Activated CD8-positive, alpha-beta memory T cell treated with anti-CD3 and anti-CD28 coated beads for 48 hours (primary cell): ENCODE measurements around the gene SELENOV.

Experiments
- DNase-seq, 3 experiments: peaks; one replicate each; pipeline ENCODE4 v3.0.0-alpha.2; 2020; ENCODE audit warnings: low read depth in 2 of 3, low spot score in 2 of 3

SELENOV gene

GRCh38 chr19:39518458-39518857, 3.5 kb downstream of the SELENOV start:
- DNase-seq: no peak

GRCh38 chr19:39518975-39519374, 4.0 kb downstream of the SELENOV start:
- no peak for DNase-seq

- no peak for DNase-seq
These were observed 5.9 kb downstream of the SELENOV start for GRCh38 chr19:39520541-39521484.

- DNase-seq: no peak
These were observed 9.6 kb downstream of the SELENOV start for GRCh38 chr19:39524495-39524894.

DNA sequence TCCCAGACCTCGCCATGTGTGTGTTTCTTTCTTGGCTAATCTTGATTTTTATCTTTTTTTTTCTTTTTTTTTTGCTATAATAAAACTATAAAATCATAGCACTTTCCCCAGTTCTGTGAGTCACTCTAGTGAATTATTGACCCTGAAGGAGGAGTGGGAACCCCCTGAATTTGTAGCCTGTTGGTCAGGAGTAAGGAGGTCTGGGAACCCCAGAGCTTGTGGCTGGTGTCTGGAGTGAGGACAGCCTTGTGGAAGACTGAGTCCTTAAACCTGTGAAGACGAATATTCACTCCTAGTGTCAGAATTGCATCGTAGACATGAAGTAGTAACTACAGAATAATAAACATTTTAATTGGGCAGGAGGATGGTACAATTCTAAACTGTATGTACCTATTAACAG, 10.3 kb downstream of the SELENOV start:
- DNase-seq: no peak

- DNase-seq: no peak
These were observed 16.9 kb downstream of the SELENOV start for GRCh38 chr19:39531834-39532232.

- peak; percentile 89 to 92 (median 91) for DNase-seq
These were observed 17.5 kb downstream of the SELENOV start, which contains the start of gene EID2B for GRCh38 chr19:39532233-39533002. TSS of gene EID2B (minus strand) at chr19:39532852. CDS start at chr19:39532802, 50 bp downstream.

DNA sequence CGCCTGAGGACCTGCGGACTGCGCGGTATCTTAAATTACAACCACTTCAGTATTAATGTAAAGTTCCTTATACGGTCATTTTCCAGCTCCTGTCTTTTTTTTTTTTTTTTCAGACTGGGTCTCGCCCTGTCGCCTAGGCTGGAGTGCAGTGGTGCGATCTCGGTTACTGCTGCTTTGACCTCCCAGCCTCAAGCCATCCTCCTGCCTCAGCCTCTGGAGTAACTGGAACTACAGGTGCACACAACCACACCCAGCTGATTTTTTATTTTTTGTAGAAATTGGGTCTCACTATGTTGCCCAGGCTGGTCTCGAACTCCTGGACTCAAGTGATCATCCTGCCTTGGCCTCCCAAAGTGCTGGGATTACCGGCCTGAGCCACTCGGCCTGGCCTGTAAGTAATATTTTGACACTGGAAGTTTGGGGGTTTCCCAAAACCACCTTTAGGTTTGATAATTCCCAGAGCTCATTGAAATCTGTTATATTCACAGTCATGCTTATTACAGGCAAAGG, 18.1 kb downstream of the SELENOV start:
- DNase-seq: no peak

- no peak for DNase-seq
These were observed 18.9 kb downstream of the SELENOV start for GRCh38 chr19:39533791-39534190.

DNA sequence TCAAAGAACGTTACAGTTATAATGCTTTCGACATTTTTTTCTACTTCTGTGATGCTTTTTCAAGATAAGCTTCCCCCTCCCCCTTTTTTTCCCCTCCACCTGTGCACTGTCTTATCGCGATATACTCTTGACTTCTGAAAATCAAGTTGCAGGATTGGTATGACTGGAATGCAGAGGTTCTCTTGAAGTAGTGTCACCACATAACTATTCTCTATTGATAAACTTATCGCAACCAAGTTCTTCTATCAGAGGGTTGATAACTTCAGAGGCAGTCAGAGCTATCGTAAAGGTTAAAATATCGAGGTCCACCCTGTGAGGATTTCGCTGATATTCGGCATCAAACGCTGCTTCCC, 24.2 kb downstream of the SELENOV start:
- no peak for DNase-seq

- peak; percentile 88 to 98 (median 95) for DNase-seq
These were observed 24.8 kb downstream of the SELENOV start, which contains the start of gene EID2 for GRCh38 chr19:39539518-39540332. TSS of gene EID2 (minus strand) at chr19:39540161. CDS start at chr19:39540079, 82 bp downstream.

DNA sequence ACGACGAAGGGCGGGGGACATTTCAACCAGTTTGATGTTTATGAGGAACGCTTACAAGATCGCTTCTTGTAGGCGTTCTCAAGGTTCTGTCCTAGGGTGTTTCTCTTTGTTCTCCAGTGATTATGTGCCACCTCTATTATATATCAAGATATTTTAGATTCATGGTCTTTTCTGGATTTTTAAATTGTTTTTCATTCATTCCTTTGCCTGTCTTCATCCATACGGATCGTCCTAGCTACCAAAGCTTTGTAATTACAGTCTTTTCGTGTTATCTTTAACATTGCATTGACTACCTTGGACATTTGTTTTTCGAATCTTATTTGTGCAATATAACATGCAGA, 25.4 kb downstream of the SELENOV start:
- no peak for DNase-seq

- DNase-seq: no peak
These were observed 27.3 kb downstream of the SELENOV start for GRCh38 chr19:39542206-39542605.

- DNase-seq: no peak
These were observed 28.5 kb downstream of the SELENOV start for GRCh38 chr19:39543477-39543857.

GRCh38 chr19:39544226-39544903, 29.4 kb downstream of the SELENOV start:
- DNase-seq: no peak

GRCh38 chr19:39544911-39545310, 30.0 kb downstream of the SELENOV start:
- no peak for DNase-seq

DNA sequence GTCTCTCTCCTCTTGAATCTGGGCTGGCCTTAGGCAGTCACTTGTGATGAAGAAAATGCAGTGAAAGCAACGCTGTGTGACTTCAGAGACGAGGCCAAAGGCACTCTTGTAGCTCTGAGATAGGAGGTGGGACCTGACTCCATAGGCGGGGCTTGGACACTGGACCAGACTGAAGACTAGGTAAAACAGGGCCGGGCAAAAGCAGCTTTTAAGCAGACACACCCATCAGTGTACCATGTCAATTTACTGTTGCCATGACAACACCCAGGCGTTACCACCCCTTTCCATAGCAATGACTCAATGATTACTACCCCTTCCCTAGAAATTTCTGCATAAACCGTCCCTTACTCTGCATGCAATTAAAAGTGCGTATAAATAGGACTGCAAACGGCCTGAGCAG, 31.7 kb downstream of the SELENOV start:
- DNase-seq: no peak

GRCh38 chr19:39550197-39550596, 35.3 kb downstream of the SELENOV start:
- DNase-seq: no peak

DNA sequence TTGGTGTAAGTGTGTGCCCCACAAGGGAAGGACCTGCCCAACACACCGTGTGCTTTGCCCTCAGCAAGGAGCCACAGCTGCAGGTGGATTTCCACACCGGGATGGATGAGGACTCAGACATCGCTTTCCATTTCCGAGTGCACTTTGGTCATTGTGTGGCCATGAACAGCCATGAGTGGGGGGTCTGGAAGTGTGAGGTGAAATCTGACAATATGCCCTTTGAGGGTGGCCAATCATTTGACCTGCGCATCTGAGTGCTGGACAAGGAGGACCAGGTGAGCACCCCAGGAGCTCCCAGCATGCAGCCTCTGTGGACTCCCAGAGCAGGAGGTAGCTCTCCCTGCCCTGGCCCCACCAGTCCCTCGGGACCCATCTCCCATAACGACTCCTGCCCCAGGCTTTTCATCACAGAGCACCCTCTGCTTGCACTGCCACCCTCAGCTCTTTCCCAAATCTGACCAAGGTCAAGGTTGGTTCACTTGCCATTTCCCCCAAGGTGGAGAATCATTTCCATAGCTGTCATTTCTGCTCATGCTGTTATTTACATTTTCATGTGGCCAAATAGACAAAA, 38.2 kb downstream of the SELENOV start:
- DNase-seq: no peak

- DNase-seq: no peak
These were observed 39.9 kb downstream of the SELENOV start for GRCh38 chr19:39554701-39555311.
